G401.6 (cell line): ENCODE measurements around the gene ZNF497.
"Not testable (repeated sequence)": the region's sequence is repeated elsewhere in the genome, so short reads cannot be mapped to it uniquely, and the experiment has no call there.

Experiments
- FAIRE-seq: peaks from 2 replicates; lab custom pipeline; 2012; peaks lifted over from hg19 to GRCh38; lab: Jason Lieb, UNC

Gene ZNF497

DNA sequence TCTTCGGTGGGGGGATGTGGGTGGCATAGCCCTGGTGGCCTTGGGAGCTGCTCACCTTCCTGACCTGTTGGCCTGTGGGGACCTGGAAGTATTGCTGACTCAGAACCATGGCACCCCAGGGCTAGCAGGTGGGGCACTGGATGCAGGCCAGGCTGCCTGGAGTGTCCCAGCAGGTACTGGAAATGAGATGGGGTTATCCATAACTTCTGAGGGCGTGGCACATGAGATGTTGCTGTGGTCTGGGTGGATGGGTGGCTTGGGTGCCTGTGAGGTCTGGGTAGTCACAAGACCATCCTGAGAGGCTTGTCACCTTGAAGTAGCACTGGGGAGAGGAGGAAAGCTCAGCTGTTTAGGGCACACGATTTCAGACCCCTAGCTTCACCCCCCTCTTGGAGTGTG lies 32.3 kb upstream of the ZNF497 start:
- FAIRE-seq, result no peak

DNA sequence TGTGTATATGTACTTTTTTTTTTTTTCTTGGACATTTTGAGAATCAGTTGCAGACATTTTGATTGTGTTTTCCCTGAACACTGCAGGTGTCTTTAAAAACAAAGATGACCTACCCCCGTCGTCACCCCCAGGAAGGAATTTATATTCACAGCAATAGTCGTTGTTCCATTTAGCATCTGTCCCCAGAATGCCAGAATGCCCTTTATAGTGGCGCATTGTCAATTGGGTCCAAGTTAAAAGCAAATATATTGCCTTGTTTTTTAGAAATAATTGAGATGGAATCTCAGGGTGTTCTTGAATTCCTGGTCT lies 31.1 kb upstream of the ZNF497 start:
- no peak for FAIRE-seq

- no peak for FAIRE-seq
Observed at GRCh38 chr19:58392945-58393724, 30.6 kb upstream of the ZNF497 start.

DNA sequence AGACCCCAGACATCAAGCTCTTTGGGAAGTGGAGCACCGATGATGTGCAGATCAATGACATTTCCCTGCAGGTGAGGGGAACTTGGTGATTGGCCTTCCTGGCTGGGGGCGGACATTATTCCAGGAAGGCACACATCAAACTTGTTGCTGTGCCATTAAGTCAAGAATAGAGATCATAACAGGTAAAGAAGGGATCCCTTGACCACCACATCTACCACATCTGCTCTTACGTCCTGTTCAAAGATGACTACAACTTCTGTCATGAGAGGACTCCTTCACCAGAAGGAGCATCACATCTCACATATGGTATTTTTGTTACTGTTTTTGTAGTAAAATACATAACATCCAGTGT lies 25.6 kb upstream of the ZNF497 start:
- no peak for FAIRE-seq

GRCh38 chr19:58387338-58388174 lies 25.0 kb upstream of the ZNF497 start:
- FAIRE-seq, result no peak

DNA sequence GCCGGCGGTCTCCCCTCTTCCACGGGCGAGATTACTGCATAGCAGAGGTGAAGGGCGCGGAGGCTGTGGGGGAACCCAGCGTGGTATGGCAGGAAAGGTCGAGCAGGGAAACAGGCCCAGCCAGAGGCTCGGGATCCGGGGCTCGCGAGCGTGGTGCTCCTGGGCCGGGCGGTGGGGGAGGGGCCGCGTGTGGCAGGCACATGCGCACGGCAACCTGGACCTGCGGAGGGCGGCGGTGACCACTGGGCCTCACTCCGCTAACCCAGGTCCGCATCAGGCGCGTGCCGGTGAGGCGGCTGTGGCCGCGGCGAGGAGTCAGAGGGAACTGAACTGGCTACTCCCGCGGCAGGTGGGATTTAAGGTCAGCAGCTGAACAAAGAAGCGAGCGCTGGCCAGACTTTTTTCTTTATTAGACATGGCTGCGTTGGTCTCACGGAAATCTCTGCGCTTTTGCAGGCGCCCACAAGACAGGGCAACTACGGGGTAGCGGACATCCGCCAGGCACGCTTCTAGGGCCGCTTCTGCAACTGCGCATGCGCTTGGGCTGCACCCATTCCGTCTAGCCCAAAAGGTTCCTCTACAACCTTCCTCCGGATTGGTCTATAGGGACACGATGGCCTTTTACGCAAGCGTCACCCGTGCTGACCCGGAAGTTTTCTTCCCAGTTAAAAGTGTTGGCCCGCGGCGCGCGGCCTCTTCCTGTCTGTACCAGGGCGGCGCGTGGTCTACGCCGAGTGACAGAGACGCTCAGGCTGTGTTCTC lies 24.2 kb upstream of the ZNF497 start, which contains the start of gene RPS5:
RPS5 (plus strand) TSS at position 694 of the 762 bp plus-strand sequence. CDS start 869 bp downstream, outside the sequence.
- peak; percentile 96 for FAIRE-seq

DNA sequence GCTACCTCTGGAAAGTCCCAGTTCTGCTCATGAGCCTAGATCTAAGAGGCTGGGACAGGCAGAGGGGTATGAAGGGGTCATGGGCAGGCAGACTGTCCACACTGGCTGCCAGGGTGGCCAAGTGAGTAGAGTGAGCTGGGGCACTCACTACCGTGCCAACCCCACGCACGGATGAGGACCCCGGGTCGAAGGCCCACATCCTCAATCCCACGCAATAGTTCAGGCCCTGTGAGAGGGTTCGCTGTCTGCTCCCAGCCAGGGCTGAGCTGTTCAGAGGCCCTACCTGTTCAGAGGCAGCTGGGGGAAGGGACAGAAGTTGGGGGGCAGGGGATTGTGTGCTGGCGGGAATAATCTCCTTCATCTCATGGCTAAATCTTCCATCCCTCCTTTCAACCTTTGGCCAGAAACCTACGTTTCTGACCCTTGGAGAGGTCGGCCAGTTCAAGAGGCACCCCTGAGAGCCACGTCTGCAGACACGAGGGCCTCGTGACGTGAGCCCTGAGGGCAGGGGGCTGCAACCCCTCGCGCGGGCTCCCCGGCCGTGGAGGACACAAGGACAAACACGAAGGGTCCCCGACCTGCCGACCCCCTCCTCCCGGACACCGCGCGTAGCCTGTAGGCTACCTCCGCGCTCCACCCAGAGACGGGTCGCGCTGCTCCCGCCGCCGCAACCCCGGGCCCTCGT lies 23.5 kb upstream of the ZNF497 start:
- no peak for FAIRE-seq

GRCh38 chr19:58385313-58385890 lies 22.9 kb upstream of the ZNF497 start:
- no peak for FAIRE-seq

- no peak for FAIRE-seq
Observed at GRCh38 chr19:58382997-58383603, 20.5 kb upstream of the ZNF497 start.

DNA sequence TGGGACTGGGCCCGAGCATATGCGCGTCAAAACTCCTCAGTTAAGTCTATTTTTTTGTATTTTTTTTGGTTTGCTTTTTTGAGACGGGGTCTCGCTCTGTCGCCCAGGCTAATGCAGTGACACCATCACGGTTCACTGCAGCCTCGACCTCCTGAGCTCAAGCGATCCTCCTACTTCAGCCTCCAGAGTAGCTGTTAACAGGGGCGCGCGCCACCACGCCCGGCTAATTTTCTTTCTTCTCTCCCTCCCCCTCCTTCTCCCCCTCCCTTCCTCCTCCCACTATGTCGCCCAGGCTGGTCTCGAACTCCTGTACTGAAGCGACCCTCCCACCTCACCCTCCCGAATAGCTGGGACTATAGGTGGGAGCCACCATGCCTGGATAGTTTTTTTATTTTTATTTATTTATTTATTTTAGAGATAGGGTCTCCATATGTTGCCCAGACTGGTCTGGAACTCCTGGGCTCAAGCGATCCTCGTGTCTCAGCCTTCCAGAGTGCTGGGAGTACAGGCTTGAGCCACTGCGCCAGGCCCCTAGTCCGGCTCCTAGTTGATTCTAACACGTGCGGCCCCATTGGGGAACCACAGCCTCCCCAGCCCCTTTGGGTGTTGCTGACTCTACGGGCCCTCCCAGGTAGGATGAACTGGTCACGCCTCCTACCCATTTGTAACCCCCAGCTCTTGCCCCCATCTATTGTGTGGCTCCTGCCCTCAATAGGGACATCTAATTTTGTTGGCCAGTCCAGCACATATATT lies 19.1 kb upstream of the ZNF497 start:
- FAIRE-seq, result no peak

DNA sequence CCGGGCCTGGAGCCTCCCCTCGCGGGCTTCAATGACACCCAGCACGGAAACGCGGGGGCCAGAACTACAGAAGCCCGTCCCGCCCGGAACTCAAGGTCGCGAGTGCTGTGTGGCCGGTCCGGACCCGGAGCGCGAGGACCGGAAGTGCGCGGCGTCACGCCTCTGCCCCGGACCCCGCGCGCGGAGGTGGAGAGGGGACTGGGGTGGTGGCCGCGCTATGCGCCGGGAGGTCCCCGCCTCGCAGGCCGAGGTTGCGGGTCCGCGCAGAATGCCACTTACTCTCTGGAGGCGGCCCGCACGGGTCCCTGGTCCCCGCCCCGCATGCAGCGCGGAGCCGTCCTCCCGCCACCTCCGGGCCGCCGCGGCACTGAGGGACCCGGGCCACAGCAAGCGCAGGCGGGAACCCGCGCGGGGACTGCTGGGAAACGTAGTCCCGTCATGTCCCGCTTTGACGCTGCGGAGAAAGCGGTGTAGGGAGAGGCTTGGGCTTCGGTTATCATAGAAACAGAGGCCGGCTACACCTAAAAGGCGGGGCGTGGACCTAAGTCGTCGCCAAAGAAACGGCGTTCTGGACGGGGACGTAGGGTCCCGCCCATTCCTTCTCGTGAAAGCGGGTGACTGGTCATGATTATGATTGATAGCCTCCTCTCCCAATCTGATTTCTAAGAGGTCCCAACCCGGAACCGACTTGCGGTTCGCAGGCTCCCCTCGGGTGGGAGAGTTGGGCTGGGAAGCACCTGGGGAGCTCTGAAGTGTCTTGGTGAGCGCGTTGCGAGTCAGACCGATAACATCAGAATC lies 18.3 kb upstream of the ZNF497 start, which contains the start of gene ZNF837:
ZNF837 (minus strand) TSS at position 369 of the 798 bp plus-strand sequence. CDS start 11,698 bp downstream, outside the sequence.
- peak; percentile 99 for FAIRE-seq

GRCh38 chr19:58380037-58380661 lies 17.6 kb upstream of the ZNF497 start:
- no peak for FAIRE-seq

DNA sequence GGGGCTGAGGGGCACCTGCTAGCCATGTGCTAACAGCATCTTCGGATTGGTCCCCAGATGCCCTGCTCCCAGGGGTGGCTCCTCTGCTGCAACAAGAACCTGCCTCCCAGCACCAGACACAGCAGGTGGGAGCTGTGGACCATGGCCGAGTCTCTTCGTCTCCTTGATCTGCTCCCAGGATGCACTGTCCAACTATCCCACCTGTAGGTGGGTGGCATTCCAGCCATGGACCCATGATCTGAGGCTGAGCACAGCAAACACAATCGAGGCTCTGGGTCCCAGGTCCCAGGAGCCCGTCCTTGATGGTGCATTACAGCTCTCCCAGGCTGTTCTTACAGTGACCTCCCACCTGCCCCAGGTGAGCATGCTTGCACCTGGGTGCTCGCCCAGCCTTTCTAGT lies 16.7 kb upstream of the ZNF497 start:
- FAIRE-seq, result no peak

- not testable (repeated sequence) for FAIRE-seq
Observed at GRCh38 chr19:58376724-58377123, 14.2 kb upstream of the ZNF497 start.

DNA sequence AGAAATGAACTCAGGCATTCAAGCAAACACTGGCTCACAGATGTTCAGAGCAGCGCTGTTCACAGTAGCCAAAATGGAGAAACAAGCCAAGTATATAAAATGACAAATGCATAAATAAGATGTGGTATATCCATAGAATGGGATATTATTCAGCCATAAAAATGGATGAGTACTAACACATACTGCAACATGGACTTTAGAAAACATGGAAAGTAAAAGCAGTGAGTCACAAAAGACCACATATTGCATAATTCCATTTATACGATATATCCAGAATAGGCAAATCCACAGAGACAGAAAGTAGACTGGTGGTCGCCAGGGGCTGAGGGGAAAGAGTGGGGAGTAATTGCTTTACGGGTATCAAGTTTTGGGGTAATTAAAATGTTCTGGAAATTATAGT lies 11.6 kb upstream of the ZNF497 start:
- FAIRE-seq, result no peak

DNA sequence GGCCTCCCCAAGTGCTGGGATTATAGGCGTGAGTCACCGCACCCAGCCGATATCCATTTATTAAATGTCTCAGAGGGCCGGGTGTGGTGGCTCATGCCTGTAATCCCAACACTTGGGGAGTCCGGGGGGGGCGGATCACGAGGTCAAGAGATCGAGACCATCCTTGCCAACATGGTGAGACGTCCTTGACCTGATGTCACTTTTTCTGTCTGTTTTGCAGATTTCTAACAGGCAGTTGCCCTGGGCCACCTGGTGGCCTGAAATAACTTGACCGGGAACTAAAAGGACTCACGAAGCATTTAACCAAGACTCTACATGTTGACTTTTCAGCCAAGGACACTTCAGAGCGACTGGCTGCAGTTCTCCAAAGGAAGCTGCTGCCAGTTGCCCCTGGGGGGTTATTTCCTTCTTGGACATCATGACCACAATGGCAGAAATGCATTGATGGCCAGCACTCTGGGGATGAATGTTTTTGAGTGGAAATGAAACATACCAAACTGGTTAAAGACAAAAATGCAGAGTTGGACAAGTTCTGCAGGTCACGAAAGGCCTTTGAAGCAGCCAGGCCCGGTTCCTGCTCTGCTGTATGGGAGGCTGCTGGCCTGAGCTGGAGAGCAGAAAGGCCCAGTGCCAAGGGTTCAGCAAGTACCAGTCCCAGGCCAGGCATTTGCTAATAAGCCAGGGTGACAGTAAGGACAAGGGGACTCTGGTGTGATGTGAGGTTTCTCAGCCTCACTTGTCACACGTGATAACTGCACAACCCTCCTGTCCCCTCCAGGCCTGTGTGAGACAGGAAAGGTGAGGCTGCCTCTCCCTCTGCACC lies 10.0 kb upstream of the ZNF497 start:
- no peak for FAIRE-seq

DNA sequence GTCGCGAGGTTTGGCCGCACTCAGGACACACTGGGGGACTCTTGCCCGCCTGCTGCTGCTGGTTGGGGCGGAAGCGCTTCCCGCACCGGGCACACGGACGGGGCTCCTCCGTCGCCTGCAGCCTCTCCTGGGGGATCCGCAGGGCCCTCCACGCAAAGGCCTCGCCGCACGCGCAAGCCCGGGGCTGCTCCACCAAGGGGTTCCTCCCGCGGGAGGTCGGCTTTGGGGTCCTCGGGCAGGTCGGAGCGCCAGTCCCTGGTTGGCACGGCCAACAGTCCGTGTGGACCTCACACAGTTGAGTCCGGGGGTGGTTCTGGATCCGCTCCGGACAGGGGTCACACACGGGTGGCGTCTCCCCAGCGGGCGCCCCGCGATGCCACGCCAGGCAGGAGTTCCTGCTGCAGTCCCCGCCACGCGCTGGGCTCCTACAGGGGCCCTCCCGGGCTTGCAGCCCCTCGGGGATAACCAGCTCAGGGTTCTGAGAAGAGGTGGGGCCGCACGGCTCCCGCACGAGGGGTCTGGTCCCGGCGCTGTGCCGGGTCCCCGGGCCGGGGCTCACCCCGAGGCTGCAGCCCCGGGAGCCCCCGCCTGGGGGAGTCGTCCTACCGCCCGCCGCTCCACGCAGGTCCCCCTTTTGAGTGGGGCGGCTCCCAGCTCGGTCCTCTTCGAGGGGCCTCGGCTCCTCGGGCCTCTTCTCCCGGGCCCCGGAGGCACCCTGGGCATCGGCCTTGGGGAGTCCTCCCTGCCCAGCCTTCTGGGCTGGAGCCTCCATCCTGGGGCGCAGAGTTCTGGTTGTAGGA lies 6.2 kb upstream of the ZNF497 start:
- FAIRE-seq, result no peak
